K562 (cell line): ENCODE results near the gene GEMIN8. TPM values are rescaled to one million over a fixed set of nuclear protein-coding genes. Genes with fewer than 3 reads are reported as not detected.
A peak's percentile ranks its signal among the peaks of the same experiment; 100 is the strongest.

Source experiments
- ATAC-seq: fragments of 200-7000 bp; cut with Tn5 transposase; 3 replicates; pipeline ENCODE4 v1.9.1; 2020; ENCODE audit warnings: moderate library complexity
- BruUV-seq: library from RNA; stranded (reverse); fragments of 400-500 nt; replicated peaks from 2 replicates; lab custom pipeline; 2021; lab: Mats Ljungman, UMichigan
- CTCF ChIA-PET: fragments of 300-600 bp; formaldehyde crosslinking; extraction: SDS; loops from one replicate; lab custom pipeline; 2021; ENCODE audit warnings: low intra/inter-chr PET ratio; lab: Yijun Ruan, JAX
- POLR2A ChIA-PET: fragments of 300-600, 350-650 bp; sonication (Branson Sonifier 250); formaldehyde crosslinking; extraction: SDS; loops from one replicate; lab custom pipeline; 2021; ENCODE audit warnings: antibody characterized with exemption, inconsistent platforms; lab: Yijun Ruan, JAX
- DNase-seq, 4 experiments: peaks; one replicate each; pipeline versions ENCODE4 v3.0.0 to v3.0.0-alpha.2; 2011 to 2018; ENCODE audit warnings: low spot score in 3 of 4, mixed read lengths in 3 of 4; ENCODE audit errors: extremely low read depth in 1 of 4
- FAIRE-seq: peaks from 2 replicates; lab custom pipeline; 2011; peaks lifted over from hg19 to GRCh38; lab: Jason Lieb, UNC
- H2AFZ ChIP-seq: 2 replicates; pipeline ENCODE4 v1.6.0; 2011; ENCODE audit warnings: low read depth, low read length, control low read depth, inconsistent platforms
- H3K27ac ChIP-seq: fragments of 200-600 bp; 3 replicates; pipeline ENCODE4 v1.8.0; 2011; ENCODE audit warnings: low read depth, mild to moderate bottlenecking, control low read depth, inconsistent platforms, low read length, moderate library complexity, mixed read lengths; ENCODE audit errors: extremely low read depth
- H3K27me3 ChIP-seq, 2 experiments: fragments of 300-600 bp in 1 of 2; 2 replicates in 1 of 2; 3 replicates in 1 of 2; pipeline versions ENCODE4 v1.6.0 to v1.8.0; 2011; ENCODE audit warnings: inconsistent platforms in 2 of 2, low read length in 2 of 2, mild to moderate bottlenecking in 1 of 2, mixed read lengths in 1 of 2, moderate library complexity in 1 of 2; ENCODE audit not compliant: control insufficient read depth in 2 of 2, insufficient read depth in 2 of 2
- H3K36me3 ChIP-seq: fragments of 300-600 bp; 3 replicates; pipeline ENCODE4 v1.8.0; 2011; ENCODE audit warnings: mild to moderate bottlenecking, low read length, inconsistent platforms; ENCODE audit not compliant: control insufficient read depth, insufficient read depth
- H3K4me1 ChIP-seq, 2 experiments: fragments of 200-600 bp in 1 of 2; replicated peaks in 1 of 2; 2 replicates in 1 of 2; 3 replicates in 1 of 2; pipeline versions ENCODE4 v1.5.1 to v1.8.0; 2011; ENCODE audit warnings: inconsistent platforms in 2 of 2, low read length in 2 of 2, mild to moderate bottlenecking in 1 of 2, mixed read lengths in 1 of 2, moderate library complexity in 1 of 2; ENCODE audit not compliant: control insufficient read depth in 2 of 2, insufficient read depth in 2 of 2
- H3K4me2 ChIP-seq: 2 replicates; pipeline ENCODE4 v1.6.1; 2011; ENCODE audit warnings: low read length, control low read depth, inconsistent platforms, mixed read lengths; ENCODE audit not compliant: insufficient read depth
- H3K4me3 ChIP-seq: fragments of 200-600 bp; sonication (generic), shearing (Covaris generic); 2 replicates; pipeline ENCODE4 v1.5.1; 2016; ENCODE audit warnings: control low read depth, inconsistent platforms
- H3K79me2 ChIP-seq: fragments of 200-600 bp; 3 replicates; pipeline ENCODE4 v1.8.0; 2011; ENCODE audit warnings: low read length, inconsistent platforms; ENCODE audit not compliant: control insufficient read depth, insufficient read depth
- H3K9ac ChIP-seq, 2 experiments: 2 replicates each; pipeline versions ENCODE4 v1.6.0 to v1.6.1; 2011; ENCODE audit warnings: low read depth in 2 of 2, low read length in 2 of 2, control low read depth in 1 of 2, inconsistent platforms in 1 of 2, mild to moderate bottlenecking in 1 of 2, mixed read lengths in 1 of 2; ENCODE audit not compliant: insufficient read depth in 1 of 2
- H3K9me1 ChIP-seq: one replicate; pipeline ENCODE4 v1.6.0; 2011; ENCODE audit warnings: inconsistent platforms, mild to moderate bottlenecking, low read length, moderate library complexity; ENCODE audit not compliant: control insufficient read depth, insufficient read depth
- H3K9me3 ChIP-seq: replicated peaks from 2 replicates; pipeline ENCODE4 v1.5.1; 2011; ENCODE audit warnings: low read depth, low read length, inconsistent platforms; ENCODE audit not compliant: control insufficient read depth, insufficient read depth
- H4K20me1 ChIP-seq: replicated peaks from 2 replicates; pipeline ENCODE4 v1.6.1; 2011; ENCODE audit warnings: low read length, inconsistent platforms, mixed read lengths; ENCODE audit not compliant: control insufficient read depth, insufficient read depth
- AFF4 ChIP-seq: sonication (generic); formaldehyde crosslinking; IDR thresholded peaks from 2 replicates; pipeline ENCODE4 v1.8.0; 2023; ENCODE audit warnings: mild to moderate bottlenecking, missing genetic modification reagents
- ARID1B ChIP-seq: fragments of 450-650 bp; IDR thresholded peaks from 2 replicates; pipeline ENCODE4 v1.6.1; 2016; ENCODE audit warnings: antibody characterized with exemption, mild to moderate bottlenecking, inconsistent platforms
- CHAMP1 ChIP-seq: fragments of 450-650 bp; IDR thresholded peaks from 2 replicates; pipeline ENCODE4 v1.6.1; 2016; ENCODE audit warnings: mild to moderate bottlenecking
- DPF2 ChIP-seq: fragments of 450-650 bp; IDR thresholded peaks from 2 replicates; pipeline ENCODE4 v1.6.1; 2016
- FOXJ2 ChIP-seq: fragments of 200-800 bp; sonication (Bioruptor generic); IDR thresholded peaks from 2 replicates; pipeline ENCODE4 v1.6.1; 2016; ENCODE audit warnings: missing genetic modification characterization, missing compliant biosample characterization
- MAZ ChIP-seq, 2 experiments: fragments of 450-650 bp in 1 of 2; sonication (generic) in 1 of 2; formaldehyde crosslinking; IDR thresholded peaks in 1 of 2; conservative IDR thresholded peaks in 1 of 2; 2 replicates each; pipeline versions ENCODE4 v1.4.0 to v1.5.0; 2020; ENCODE audit warnings: mild to moderate bottlenecking in 1 of 2, missing genetic modification reagents in 1 of 2
- MTA2 ChIP-seq: fragments of 450-650 bp; IDR thresholded peaks from 2 replicates; pipeline ENCODE4 v1.6.1; 2016; ENCODE audit warnings: low read depth
- MYNN ChIP-seq, 2 experiments: sonication (generic); formaldehyde crosslinking in 1 of 2; IDR thresholded peaks; 2 replicates each; pipeline versions ENCODE4 v1.5.0 to v1.6.1; 2016 to 2020; ENCODE audit warnings: antibody characterized with exemption in 1 of 2, missing genetic modification reagents in 1 of 2
- NFRKB ChIP-seq: fragments of 450-650 bp; IDR thresholded peaks from 2 replicates; pipeline ENCODE4 v1.6.1; 2016; ENCODE audit warnings: low read depth
- RBFOX2 ChIP-seq: fragments of 200-400 bp; formaldehyde crosslinking; IDR thresholded peaks from 2 replicates; pipeline ENCODE4 v1.6.1; 2017; ENCODE audit warnings: low read depth, mild to moderate bottlenecking, low read length, moderate library complexity
- WGBS: fragments of 100-300 bp; shearing (Covaris generic); methylation state at CpG from one replicate; pipeline ENCODE4 v1.1.6; 2016; ENCODE audit warnings: low coverage, mixed read lengths; ENCODE audit not compliant: insufficient coverage; ENCODE audit errors: missing lambda C conversion rate; 5-methylcytosine and 5-hydroxymethylcytosine counted together
- in situ Hi-C: fragments of 300-500 bp; cut with MboI; formaldehyde crosslinking; loops from 4 replicates; pipeline ENCODE4 v1.15.0; 2018; ENCODE audit warnings: inconsistent platforms, mixed read lengths
- intact Hi-C: fragments of 100-400 bp; cut with micrococcal nuclease; formaldehyde crosslinking; loops from 2 replicates; pipeline ENCODE4 v1.14.2; 2022
- polyA plus RNA-seq, 8 experiments: library from polyadenylated mRNA; depleted of rRNA in 4 of 8; stranded (reverse) in 5 of 8; unstranded in 3 of 8; fragments of >200 nt; fragmentation: Nextera tagmentation in 2 of 8; fragmentation: Illumina TruSeq in 1 of 8; extraction: Ambion mirVana in 2 of 8; extraction: Trizol in 1 of 8; gene quantifications; 2 replicates each; pipeline versions ENCODE4 v1.2.1 to v1.2.3, GENCODE V29; 2011 to 2014; ENCODE audit warnings: inconsistent platforms in 1 of 8, missing spikeins in 1 of 8
- total RNA-seq, 7 experiments: library from RNA; depleted of rRNA in 6 of 7; stranded (reverse); fragments of >200 nt in 6 of 7; fragmentation: Illumina TruSeq in 2 of 7; extraction: Trizol in 2 of 7; gene quantifications; 2 replicates each; pipeline versions ENCODE4 v1.2.1 to v1.2.3, GENCODE V29; 2011 to 2021; ENCODE audit warnings: low replicate concordance in 1 of 7
- TF ChIP-seq, protein P1 (sequence below): fragments of 450-650 bp; IDR thresholded peaks from 2 replicates; pipeline ENCODE4 v1.6.1; 2018; ENCODE audit not compliant: partially characterized antibody

GEMIN8 gene
- total and polyA plus RNA-seq, 9 of the 15 experiments (the other 6 are each of a cell fraction or from before 2014, with no cell fraction given), result 10.9 to 29.1 (median 16.9) TPM

GRCh38 chrX:14030174-14030530, 460 bp upstream of the GEMIN8 start:
- peak in 1 of 4 experiments; percentile 12 for DNase-seq
- no peaks in the 10 kb centered on the region for H4K20me1 ChIP-seq
- in situ Hi-C loops (loop anchor here (5.0 to 10.0 kb wide), 2 partner anchors 265 to 513 kb away; no protein-coding TSS in a partner anchor), intact Hi-C loops (loop anchor here (2.0 to 10.0 kb wide), 4 partner anchors 131 to 1435 kb away; partner anchors contain the start of gene TCEANC)
- 0% methylated on average over 4 of the region's 7 CpGs for WGBS
- peak overlapping the region; percentile 52 for H3K4me3 ChIP-seq
- H3K9me1 ChIP-seq, result no peaks in the 10 kb centered on the region
- no peaks in the 10 kb centered on the region for H3K9me3 ChIP-seq
- no peaks in the 10 kb centered on the region for H3K27me3 ChIP-seq
- POLR2A ChIA-PET, result interaction anchor here (1.3 to 1.6 kb wide), 2 partner anchors 333 to 1053 kb away, joined by 3 to 6 read pairs; no protein-coding TSS in a partner anchor
- peaks cover 4% of the 10 kb centered on the region; the same call in 1 of the 3 replicates for H3K36me3 ChIP-seq
- peak overlapping the region; percentile 83 for H3K4me2 ChIP-seq
- peak; percentile 36 for ATAC-seq
- peak overlapping the region; percentile 74 to 86 for H3K9ac ChIP-seq
- H3K79me2 ChIP-seq, result peaks cover 32% of the 10 kb centered on the region
- peak overlapping the region; percentile 85 for H3K27ac ChIP-seq
- BruUV-seq, result TSS peak; percentile 93
- H2AFZ ChIP-seq, result peak overlapping the region; percentile 61
- FAIRE-seq, result no peak
- peaks cover 4 to 14% of the 10 kb centered on the region in 2 experiments; a peak in 4 of 5 replicates for H3K4me1 ChIP-seq
- CTCF ChIA-PET, result interaction anchor here (0.5 to 1.3 kb wide), 2 partner anchors 293 to 523 kb away, joined by 4 to 5 read pairs; no protein-coding TSS in a partner anchor
- TF ChIP-seq ARID1B (peak; percentile 4; the same call in 1 of the 2 replicates), NFRKB (0 out of 2 replicates have a peak, but pooled peaks have one; percentile 29), MAZ (CRISPR knock-in tag; conservative IDR thresholded peaks at IDR 0.05 in 1 of 2, IDR thresholded peaks at IDR 0.05 in 1 of 2) (0 out of 4 replicates have a peak, but pooled peaks of 1 of the 2 experiments have one; percentile 3), FOXJ2 (tag) (peak; percentile 23), CHAMP1 (no peak), DPF2 (peak; percentile 73; the same call in 1 of the 2 replicates), RBFOX2 (peak; percentile 46; the same call in 1 of the 2 replicates), MTA2 (0 out of 2 replicates have a peak, but pooled peaks have one; percentile 15), AFF4 (CRISPR knock-in tag) (0 out of 2 replicates have a peak, but pooled peaks have one; percentile 9), MYNN (IDR thresholded peaks at IDR 0.05) (no peak), MYNN (CRISPR knock-in tag; IDR thresholded peaks at IDR 0.05) (no peak)
- TF ChIP-seq, protein P1, sequence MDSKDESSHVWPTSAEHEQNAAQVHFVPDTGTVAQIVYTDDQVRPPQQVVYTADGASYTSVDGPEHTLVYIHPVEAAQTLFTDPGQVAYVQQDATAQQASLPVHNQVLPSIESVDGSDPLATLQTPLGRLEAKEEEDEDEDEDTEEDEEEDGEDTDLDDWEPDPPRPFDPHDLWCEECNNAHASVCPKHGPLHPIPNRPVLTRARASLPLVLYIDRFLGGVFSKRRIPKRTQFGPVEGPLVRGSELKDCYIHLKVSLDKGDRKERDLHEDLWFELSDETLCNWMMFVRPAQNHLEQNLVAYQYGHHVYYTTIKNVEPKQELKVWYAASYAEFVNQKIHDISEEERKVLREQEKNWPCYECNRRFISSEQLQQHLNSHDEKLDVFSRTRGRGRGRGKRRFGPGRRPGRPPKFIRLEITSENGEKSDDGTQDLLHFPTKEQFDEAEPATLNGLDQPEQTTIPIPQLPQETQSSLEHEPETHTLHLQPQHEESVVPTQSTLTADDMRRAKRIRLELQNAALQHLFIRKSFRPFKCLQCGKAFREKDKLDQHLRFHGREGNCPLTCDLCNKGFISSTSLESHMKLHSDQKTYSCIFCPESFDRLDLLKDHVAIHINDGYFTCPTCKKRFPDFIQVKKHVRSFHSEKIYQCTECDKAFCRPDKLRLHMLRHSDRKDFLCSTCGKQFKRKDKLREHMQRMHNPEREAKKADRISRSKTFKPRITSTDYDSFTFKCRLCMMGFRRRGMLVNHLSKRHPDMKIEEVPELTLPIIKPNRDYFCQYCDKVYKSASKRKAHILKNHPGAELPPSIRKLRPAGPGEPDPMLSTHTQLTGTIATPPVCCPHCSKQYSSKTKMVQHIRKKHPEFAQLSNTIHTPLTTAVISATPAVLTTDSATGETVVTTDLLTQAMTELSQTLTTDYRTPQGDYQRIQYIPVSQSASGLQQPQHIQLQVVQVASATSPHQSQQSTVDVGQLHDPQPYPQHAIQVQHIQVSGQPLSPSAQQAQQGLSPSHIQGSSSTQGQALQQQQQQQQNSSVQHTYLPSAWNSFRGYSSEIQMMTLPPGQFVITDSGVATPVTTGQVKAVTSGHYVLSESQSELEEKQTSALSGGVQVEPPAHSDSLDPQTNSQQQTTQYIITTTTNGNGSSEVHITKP, result peak; percentile 91
